ENCODE data around the gene FBF1. TPM values are rescaled to one million over a fixed set of nuclear protein-coding genes. Genes with fewer than 3 reads are reported as not detected.

Gene FBF1, protein sequence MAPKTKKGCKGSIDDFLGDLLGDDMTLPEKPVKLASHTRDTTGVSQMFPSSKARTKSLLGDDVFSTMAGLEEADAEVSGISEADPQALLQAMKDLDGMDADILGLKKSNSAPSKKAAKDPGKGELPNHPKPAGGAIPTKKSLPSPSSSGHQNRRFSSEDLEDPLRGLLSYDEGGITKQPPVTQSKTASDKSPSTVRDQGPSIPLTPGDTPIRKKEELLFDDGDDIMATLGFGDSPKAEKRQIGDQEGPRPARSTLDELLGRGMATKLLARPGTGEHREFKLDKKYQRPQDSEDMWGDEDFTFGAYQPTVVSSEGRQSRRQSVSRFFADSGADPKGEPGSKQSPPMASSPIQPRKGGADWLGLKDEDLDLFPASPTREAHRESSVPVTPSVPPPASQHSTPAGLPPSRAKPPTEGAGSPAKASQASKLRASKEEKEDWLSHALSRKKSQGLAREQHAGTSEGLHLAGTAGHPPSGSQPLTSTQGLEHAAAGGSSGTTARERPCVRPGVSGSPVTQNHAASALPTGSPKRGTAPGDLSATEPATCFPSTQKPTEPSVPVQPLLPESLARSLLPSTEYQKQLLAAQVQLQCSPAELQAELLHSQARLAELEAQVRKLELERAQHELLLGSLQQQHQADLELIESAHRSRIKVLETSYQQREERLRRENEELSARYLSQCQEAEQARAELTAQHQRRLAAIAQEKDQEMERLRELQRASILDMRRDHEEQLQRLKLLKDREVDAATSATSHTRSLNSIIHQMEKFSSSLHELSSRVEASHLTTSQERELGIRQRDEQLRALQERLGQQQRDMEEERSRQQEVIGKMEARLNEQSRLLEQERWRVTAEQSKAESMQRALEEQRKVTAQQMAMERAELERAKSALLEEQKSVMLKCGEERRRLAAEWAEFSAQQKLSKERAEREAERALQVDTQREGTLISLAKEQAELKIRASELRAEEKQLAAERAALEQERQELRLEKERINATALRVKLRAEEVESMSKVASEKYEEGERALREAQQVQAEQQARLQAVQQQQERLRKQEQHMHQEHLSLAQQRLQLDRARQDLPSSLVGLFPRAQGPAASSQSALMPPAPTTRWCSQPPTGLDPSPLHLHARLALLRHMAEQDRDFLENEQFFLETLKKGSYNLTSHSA
- 10 to 100 TPM; 15.9 to 20.2 TPM for total RNA-seq

DNA sequence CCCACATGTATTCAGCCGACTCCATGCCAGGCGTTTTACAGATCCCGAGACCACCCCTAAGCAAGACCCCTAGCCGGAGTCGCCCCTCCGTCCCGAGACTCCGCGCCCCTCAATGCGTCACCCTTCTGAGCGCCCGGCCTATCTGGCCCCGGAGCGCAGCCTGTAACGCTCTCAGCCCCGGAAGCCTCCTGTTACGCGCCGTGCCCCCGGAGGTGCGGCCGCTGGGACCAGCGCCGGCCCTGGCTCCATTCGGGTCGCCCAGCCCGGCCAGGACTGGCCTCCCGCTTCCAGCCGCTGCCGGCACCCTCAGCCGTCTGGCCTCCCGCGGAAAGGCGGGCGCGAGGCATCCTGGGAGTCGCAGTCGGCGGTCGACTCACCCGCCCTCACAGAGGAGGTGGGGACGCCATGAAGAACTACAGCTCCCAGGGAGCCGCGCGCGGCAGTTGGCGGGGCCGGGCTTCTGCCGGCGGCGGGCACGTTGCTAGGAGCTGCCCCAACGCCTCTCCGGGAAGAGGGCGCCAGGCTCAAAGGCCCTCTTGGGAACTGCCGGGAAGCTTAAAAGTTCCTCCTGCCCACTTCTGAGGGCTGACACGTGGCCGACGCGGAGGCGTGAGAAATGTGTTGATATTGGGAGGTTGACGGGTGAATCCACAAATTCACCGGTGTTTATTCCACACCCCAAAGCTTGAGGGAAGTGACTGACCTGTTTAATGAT is at the start of gene FBF1:
TSS of gene FBF1 (minus strand) at position 316 of the 715 bp plus-strand sequence. CDS start 2,893 bp downstream, outside the sequence.

DNA sequence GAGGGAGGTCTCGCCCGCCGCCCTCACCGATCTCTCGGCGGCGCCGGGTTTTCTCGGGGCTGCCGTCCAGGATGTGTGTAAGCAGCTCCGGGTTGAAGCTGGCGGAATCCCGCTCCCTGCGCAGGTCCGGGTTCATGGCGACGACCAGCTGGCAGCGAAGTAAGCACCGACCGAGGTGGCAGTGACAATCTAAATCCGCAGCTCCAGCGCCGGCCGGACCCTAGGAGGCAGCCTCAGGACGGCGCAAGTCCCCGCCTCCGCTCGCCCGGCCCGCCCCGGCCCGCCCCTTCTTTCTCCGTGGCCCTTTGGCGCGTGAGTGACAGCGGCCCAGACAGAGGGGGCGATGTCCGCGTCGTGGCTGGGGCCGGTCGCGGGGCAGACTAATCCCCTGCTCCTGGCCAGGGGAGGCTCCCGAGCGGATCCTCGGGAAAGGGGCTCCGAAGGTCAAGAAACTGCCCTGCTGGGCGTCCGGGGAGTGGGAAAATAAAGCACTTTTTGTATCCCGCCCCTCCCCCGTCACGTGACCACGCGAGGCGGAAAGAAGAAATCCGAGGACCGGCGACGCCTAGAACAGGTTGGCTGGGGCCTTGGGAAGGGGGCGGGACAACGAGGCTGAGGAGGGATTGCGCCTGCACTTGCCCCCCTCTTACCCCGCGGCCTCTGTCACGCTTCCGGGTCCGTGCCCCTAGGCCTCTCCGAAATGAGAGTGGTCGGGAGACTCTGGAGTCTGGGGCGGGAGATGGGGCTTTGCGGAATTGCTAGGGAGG is 38.3 kb upstream of the FBF1 start, which contains the start of the genes ACOX1 and TEN1:
TSS of gene ACOX1 (minus strand) at position 229 of the 767 bp plus-strand sequence. CDS start at position 136, 93 bp downstream.
TSS of gene TEN1 (plus strand) at position 303 of the 767 bp plus-strand sequence. CDS start 6,953 bp downstream, outside the sequence.

DNA sequence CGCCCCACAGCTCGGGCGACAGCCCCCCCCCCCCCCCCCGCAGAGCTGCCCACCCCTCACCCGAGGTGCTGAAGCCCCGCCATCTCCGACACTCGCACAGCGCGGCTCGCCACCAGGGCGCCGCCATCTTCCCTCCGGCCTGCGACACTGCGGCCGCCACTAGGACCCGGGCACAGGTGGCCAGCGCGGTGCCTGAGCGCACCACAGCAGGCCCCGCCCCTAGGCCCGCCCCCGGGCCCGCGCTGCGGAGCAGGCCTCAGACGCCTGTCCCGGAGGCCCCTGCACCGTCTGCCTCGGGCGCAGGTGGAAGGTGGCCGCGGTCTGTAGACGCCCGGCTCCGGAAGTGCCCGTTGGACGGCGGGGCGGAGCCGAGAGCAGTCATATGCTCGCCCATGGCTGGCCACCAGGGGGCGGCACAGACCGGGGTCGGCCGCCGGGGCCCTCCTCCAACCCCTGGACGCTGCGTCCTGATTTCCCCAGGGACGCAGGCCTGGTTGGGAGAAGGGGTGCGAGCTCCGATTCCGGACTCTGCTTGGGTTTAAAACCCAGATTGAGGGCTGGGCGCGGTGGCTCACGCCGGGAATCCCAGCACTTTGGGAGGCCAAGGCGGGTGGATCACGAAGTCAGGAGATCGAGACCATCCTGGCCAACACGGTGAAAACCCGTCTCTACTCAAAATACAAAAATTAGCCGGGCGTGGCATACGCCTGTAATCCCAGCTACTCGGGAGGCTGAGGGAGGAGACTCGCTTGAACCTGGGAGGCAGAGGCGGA is 35.9 kb downstream of the FBF1 start, which contains the start of gene MRPL38:
TSS of gene MRPL38 (minus strand) at position 136 of the 773 bp plus-strand sequence. CDS start at position 127, 9 bp downstream.

DNA sequence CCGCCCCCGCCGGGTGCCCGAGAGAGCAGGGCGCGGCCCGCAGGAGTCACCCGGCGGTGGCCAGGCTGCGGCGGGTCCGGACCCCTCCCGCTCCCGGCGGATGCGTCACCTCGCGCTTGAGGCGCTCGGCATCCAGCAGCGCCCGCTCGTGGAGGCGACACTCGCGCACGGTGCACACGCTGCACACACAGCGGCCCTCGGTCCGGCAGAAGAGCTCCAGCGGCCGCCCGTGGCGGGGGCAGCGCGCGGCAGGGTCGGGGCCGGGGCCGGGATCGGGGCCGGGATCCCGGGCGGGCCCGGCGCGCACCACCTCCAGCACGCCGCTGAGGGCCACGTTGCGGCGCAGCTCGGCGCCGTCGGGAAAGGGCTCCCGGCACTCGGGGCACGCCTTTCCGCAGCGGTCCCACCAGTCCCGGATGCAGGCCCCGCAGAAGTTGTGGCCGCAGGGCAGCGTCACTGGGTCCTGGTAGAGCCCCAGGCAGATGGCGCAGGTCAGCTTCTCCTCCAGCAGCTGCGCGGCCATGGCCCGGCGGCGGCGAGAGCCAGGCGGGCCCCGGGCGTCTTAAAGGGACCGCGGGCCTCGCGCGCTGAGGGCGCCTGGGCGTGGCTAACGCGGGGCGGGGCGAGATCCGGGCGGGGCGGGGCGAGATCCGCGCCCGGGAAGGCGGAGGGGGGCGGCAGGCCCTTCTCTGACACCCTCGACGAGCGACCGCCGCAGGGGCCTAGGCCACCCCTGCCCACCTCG is 44.3 kb downstream of the FBF1 start, which contains the start of gene TRIM65:
TSS of gene TRIM65 (minus strand) at position 537 of the 745 bp plus-strand sequence. CDS start at position 523, 14 bp downstream.

DNA sequence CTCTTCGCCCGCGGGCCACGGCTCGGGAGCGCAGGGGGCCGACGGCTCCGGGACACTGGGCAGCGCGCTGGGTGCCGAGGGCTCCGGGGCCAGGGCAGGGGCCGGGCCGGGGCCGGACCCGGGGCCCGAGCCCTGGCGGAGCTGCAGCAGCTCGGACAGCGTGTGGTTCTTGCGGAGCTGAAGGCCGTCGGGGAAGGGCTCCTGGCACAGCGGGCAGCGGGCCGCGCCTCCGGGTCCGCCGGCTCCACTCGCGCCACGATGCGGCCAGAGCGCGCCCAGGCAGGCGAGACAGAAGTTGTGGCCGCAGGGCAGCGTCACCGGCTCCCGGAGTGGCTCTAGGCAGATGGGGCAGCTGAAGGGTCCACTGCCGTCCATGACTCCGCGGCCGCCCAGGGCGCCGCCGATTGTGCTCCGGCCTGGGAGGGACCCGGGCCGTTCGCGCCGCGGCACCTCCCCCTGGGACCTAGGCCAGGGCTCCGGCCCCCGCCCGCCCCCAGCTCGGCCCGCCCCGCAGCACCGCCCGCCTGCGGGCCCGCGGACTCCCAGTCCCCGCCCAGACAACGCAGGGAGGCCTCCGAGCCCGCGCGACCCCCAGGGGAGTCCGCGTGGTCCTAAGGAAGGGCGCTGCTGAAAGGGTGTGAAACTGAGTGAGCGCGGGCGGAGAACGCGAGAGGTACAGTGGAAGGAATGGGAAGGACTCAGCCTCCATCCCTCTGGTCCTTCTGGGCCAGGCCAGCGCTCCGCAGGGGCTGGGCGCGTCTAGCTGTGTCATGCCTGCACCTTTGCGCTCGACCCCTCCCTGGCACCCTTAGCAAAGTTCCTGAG is 62.5 kb downstream of the FBF1 start, which contains the start of gene TRIM47:
TSS of gene TRIM47 (minus strand) at position 408 of the 825 bp plus-strand sequence. CDS start at position 375, 33 bp downstream.

Other genes with a start within 250 kb of the FBF1 start
- gene ITGB4, start 219.6 kb downstream of the FBF1 start, total RNA-seq, result 1 to 10 TPM; 1.5 to 1.6 TPM
- 10 to 100 TPM; 32.4 to 36.0 TPM for gene GALK1, start 175.8 kb downstream of the FBF1 start, total RNA-seq
- 10 to 100 TPM; 24.7 to 29.8 TPM for gene UNK, start 156.2 kb downstream of the FBF1 start, total RNA-seq
- 100 to 1,000 TPM; 170 to 185 TPM for gene UNC13D, start 96.6 kb downstream of the FBF1 start, total RNA-seq
- gene WBP2, start 85.7 kb downstream of the FBF1 start, total RNA-seq, result 10 to 100 TPM; 84.7 to 87.8 TPM
- gene TRIM47, start 62.5 kb downstream of the FBF1 start, total RNA-seq, result 10 to 100 TPM; 26.7 to 33.0 TPM
- gene TRIM65, start 44.1 kb downstream of the FBF1 start, total RNA-seq, result 10 to 100 TPM; 29.1 to 30.9 TPM
- gene MRPL38, start 36.2 kb downstream of the FBF1 start, total RNA-seq, result 10 to 100 TPM; 86.9 to 87.8 TPM
- 10 to 100 TPM; 23.8 to 26.4 TPM for gene ACOX1, start 38.1 kb upstream of the FBF1 start, total RNA-seq
- gene TEN1, start 38.2 kb upstream of the FBF1 start, total RNA-seq, result 10 to 100 TPM; 18.1 to 20.2 TPM
- gene CDK3, start 59.8 kb upstream of the FBF1 start, total RNA-seq, result 1 to 10 TPM; 5.5 to 6.9 TPM
- under 1 TPM; 0.14 to 0.18 TPM for gene EVPL, start 86.3 kb upstream of the FBF1 start, total RNA-seq
- 10 to 100 TPM; 80.3 to 83.5 TPM for gene SRP68, start 131.5 kb upstream of the FBF1 start, total RNA-seq
- gene GALR2, start 133.7 kb upstream of the FBF1 start, total RNA-seq, result under 1 TPM in 1 of 2 experiments, not detected in 1; 0.15 TPM
- gene ZACN, start 138.1 kb upstream of the FBF1 start, total RNA-seq, result under 1 TPM; 0.14 to 0.15 TPM
- 100 to 1,000 TPM; 131 TPM for gene EXOC7, start 162.7 kb upstream of the FBF1 start, total RNA-seq
- 1 to 10 TPM; 1.6 to 1.9 TPM for gene FOXJ1, start 200.2 kb upstream of the FBF1 start, total RNA-seq